Activated T-cell treated with anti-CD3 and anti-CD28 coated beads, Interleukin-2, amount 50 U/mL, for 4 hours (primary cell): ENCODE data around the gene KDM2A. TPM values are rescaled to one million over a fixed set of nuclear protein-coding genes. Genes with fewer than 3 reads are reported as not detected.
"Not testable (repeated sequence)": the region's sequence is repeated elsewhere in the genome, so short reads cannot be mapped to it uniquely, and the experiment has no call there.

Experiments used
- ATAC-seq, 2 donors: fragments of 200-7000 bp; cut with Tn5 transposase; one replicate each; pipeline ENCODE4 v1.10.0; 2021
- DNase-seq: peaks from one replicate; pipeline ENCODE4 v3.0.0-alpha.2; 2020
- H3K27me3 Mint-ChIP-seq: one replicate; pipeline ENCODE4 v1.8.0; 2021; ENCODE audit warnings: low read depth, mixed read lengths
- H3K36me3 Mint-ChIP-seq: one replicate; pipeline ENCODE4 v1.8.0; 2022; ENCODE audit warnings: mixed read lengths; ENCODE audit not compliant: insufficient read depth
- H3K4me1 Mint-ChIP-seq: one replicate; pipeline ENCODE4 v1.8.0; 2021; ENCODE audit warnings: low read depth, mixed read lengths
- H3K4me3 Mint-ChIP-seq: one replicate; pipeline ENCODE4 v1.8.0; 2021; ENCODE audit warnings: mild to moderate bottlenecking, moderate library complexity, mixed read lengths
- H3K9me3 Mint-ChIP-seq: one replicate; pipeline ENCODE4 v1.8.0; 2021; ENCODE audit warnings: mixed read lengths
- total RNA-seq, 3 donors: library from RNA; stranded (reverse); gene quantifications; one replicate each; pipeline ENCODE4 v1.2.1, GENCODE V29; 2021

KDM2A gene
- total RNA-seq, 3 donors from 2014 or later, result 94.2 to 114 (median 104) TPM

GRCh38 chr11:67245046-67245445 is 126.0 kb downstream of the KDM2A start:
- ATAC-seq (no peak), DNase-seq (no peak)
- H3K4me1 Mint-ChIP-seq, result peaks cover 41% of the 10 kb centered on the region
- H3K9me3 Mint-ChIP-seq, result no peaks in the 10 kb centered on the region
- no peak overlapping the region for H3K4me3 Mint-ChIP-seq
- peaks cover 70% of the 10 kb centered on the region for H3K36me3 Mint-ChIP-seq
- no peaks in the 10 kb centered on the region for H3K27me3 Mint-ChIP-seq

- Mint-ChIP-seq H3K4me1 (peaks cover 45% of the 10 kb centered on the region), H3K27me3 (no peaks in the 10 kb centered on the region), H3K36me3 (peaks cover 59% of the 10 kb centered on the region), H3K9me3 (no peaks in the 10 kb centered on the region), H3K4me3 (no peak overlapping the region)
- ATAC-seq (no peak), DNase-seq (no peak)
Measured at GRCh38 chr11:67247946-67248550, 129.0 kb downstream of the KDM2A start.

- ATAC-seq, result no peak
- no peak for DNase-seq
- H3K36me3 Mint-ChIP-seq, result peaks cover 62% of the 10 kb centered on the region
- H3K9me3 Mint-ChIP-seq, result no peaks in the 10 kb centered on the region
- H3K4me3 Mint-ChIP-seq, result no peak overlapping the region
- peaks cover 45% of the 10 kb centered on the region for H3K4me1 Mint-ChIP-seq
- H3K27me3 Mint-ChIP-seq, result no peaks in the 10 kb centered on the region
Measured at GRCh38 chr11:67248653-67249052, 129.6 kb downstream of the KDM2A start.

- DNase-seq (no peak), ATAC-seq (no peak)
- H3K9me3 Mint-ChIP-seq, result no peaks in the 10 kb centered on the region
- peaks cover 45% of the 10 kb centered on the region for H3K4me1 Mint-ChIP-seq
- no peak overlapping the region for H3K4me3 Mint-ChIP-seq
- no peaks in the 10 kb centered on the region for H3K27me3 Mint-ChIP-seq
- H3K36me3 Mint-ChIP-seq, result peaks cover 64% of the 10 kb centered on the region
Measured at GRCh38 chr11:67250059-67251043, 131.3 kb downstream of the KDM2A start.

GRCh38 chr11:67251841-67252240 is 132.8 kb downstream of the KDM2A start:
- H3K4me3 Mint-ChIP-seq, result no peak overlapping the region
- no peaks in the 10 kb centered on the region for H3K27me3 Mint-ChIP-seq
- H3K36me3 Mint-ChIP-seq, result peaks cover 60% of the 10 kb centered on the region
- no peaks in the 10 kb centered on the region for H3K9me3 Mint-ChIP-seq
- ATAC-seq (no peak), DNase-seq (no peak)
- peaks cover 37% of the 10 kb centered on the region for H3K4me1 Mint-ChIP-seq

- ATAC-seq, result peak; percentile 49
- H3K9me3 Mint-ChIP-seq, result no peaks in the 10 kb centered on the region
- DNase-seq, result no peak
- peaks cover 37% of the 10 kb centered on the region for H3K4me1 Mint-ChIP-seq
- no peak overlapping the region for H3K4me3 Mint-ChIP-seq
- H3K27me3 Mint-ChIP-seq, result no peaks in the 10 kb centered on the region
- peaks cover 63% of the 10 kb centered on the region for H3K36me3 Mint-ChIP-seq
Measured at GRCh38 chr11:67252831-67253239, 133.8 kb downstream of the KDM2A start.

- H3K27me3 Mint-ChIP-seq, result no peaks in the 10 kb centered on the region
- peaks cover 54% of the 10 kb centered on the region for H3K36me3 Mint-ChIP-seq
- ATAC-seq (peak in 1 of 2 donors; percentile 56), DNase-seq (no peak)
- peak overlapping the region; percentile 22 for H3K4me3 Mint-ChIP-seq
- H3K9me3 Mint-ChIP-seq, result no peaks in the 10 kb centered on the region
- peaks cover 37% of the 10 kb centered on the region for H3K4me1 Mint-ChIP-seq
Measured at GRCh38 chr11:67253872-67254624, 135.0 kb downstream of the KDM2A start.

GRCh38 chr11:67254798-67255197 is 135.7 kb downstream of the KDM2A start:
- H3K36me3 Mint-ChIP-seq, result peaks cover 47% of the 10 kb centered on the region
- H3K4me3 Mint-ChIP-seq, result no peak overlapping the region
- H3K4me1 Mint-ChIP-seq, result peaks cover 37% of the 10 kb centered on the region
- DNase-seq (no peak), ATAC-seq (no peak)
- no peaks in the 10 kb centered on the region for H3K9me3 Mint-ChIP-seq
- no peaks in the 10 kb centered on the region for H3K27me3 Mint-ChIP-seq

- Mint-ChIP-seq H3K27me3 (no peaks in the 10 kb centered on the region), H3K4me3 (no peak overlapping the region), H3K4me1 (peaks cover 37% of the 10 kb centered on the region), H3K36me3 (peaks cover 42% of the 10 kb centered on the region), H3K9me3 (no peaks in the 10 kb centered on the region)
- no peak for ATAC-seq
- no peak for DNase-seq
Measured at GRCh38 chr11:67255353-67255752, 136.3 kb downstream of the KDM2A start.

- H3K9me3 Mint-ChIP-seq, result no peaks in the 10 kb centered on the region
- peaks cover 33% of the 10 kb centered on the region for H3K4me1 Mint-ChIP-seq
- ATAC-seq, result no peak
- no peak overlapping the region for H3K4me3 Mint-ChIP-seq
- no peaks in the 10 kb centered on the region for H3K27me3 Mint-ChIP-seq
- DNase-seq, result no peak
- H3K36me3 Mint-ChIP-seq, result peaks cover 38% of the 10 kb centered on the region
Measured at GRCh38 chr11:67255864-67256263, 136.8 kb downstream of the KDM2A start.

- H3K9me3 Mint-ChIP-seq, result no peaks in the 10 kb centered on the region
- no peaks in the 10 kb centered on the region for H3K27me3 Mint-ChIP-seq
- peaks cover 36% of the 10 kb centered on the region for H3K4me1 Mint-ChIP-seq
- no peak overlapping the region for H3K4me3 Mint-ChIP-seq
- ATAC-seq (no peak), DNase-seq (no peak)
- peaks cover 35% of the 10 kb centered on the region for H3K36me3 Mint-ChIP-seq
Measured at GRCh38 chr11:67256477-67257135, 137.5 kb downstream of the KDM2A start.

GRCh38 chr11:67260406-67260805 is 141.3 kb downstream of the KDM2A start:
- Mint-ChIP-seq H3K27me3 (peaks cover 3% of the 10 kb centered on the region), H3K9me3 (no peaks in the 10 kb centered on the region), H3K4me1 (peaks cover 32% of the 10 kb centered on the region), H3K36me3 (peaks cover 12% of the 10 kb centered on the region), H3K4me3 (peak overlapping the region; percentile 21)
- DNase-seq (no peak), ATAC-seq (no peak)

- peaks cover 38% of the 10 kb centered on the region for H3K4me1 Mint-ChIP-seq
Measured at GRCh38 chr11:67260885-67261639, 142.0 kb downstream of the KDM2A start.

More at GRCh38 chr11:67260885-67261639, 142.0 kb downstream of the KDM2A start:
- not testable (repeated sequence) for H3K36me3 Mint-ChIP-seq, ATAC-seq, H3K27me3 Mint-ChIP-seq, H3K9me3 Mint-ChIP-seq, DNase-seq
- peak overlapping the region; percentile 21 for H3K4me3 Mint-ChIP-seq
